ENCODE measurements around the gene SEC31A. TPM values are rescaled to one million over a fixed set of nuclear protein-coding genes. Genes with fewer than 3 reads are reported as not detected.

Gene SEC31A
- polyA plus RNA-seq, 1 of the 3 experiments (the other 2 are of a cell fraction), result 147 TPM

- H3K36me3 ChIP-seq (replicated peaks in 1 of 2; ENCODE audit: control insufficient read depth in 1 of 2, insufficient read depth in 2 of 2, low read length in 1 of 2), result no peaks in the 10 kb centered on the region
- H3K9ac ChIP-seq, result no peak overlapping the region
- ChIA-PET CTCF (no interaction called here), POLR2A (no interaction called here)
- H4K20me1 ChIP-seq (ENCODE audit: insufficient read depth), result no peaks in the 10 kb centered on the region
- DNase-seq, result no peak
- no peaks in the 10 kb centered on the region for H3K9me3 ChIP-seq
- peaks cover 7% of the 10 kb centered on the region for H3F3A ChIP-seq (replicated peaks; ENCODE audit: insufficient read depth)
- H3K4me3 ChIP-seq (ENCODE audit: low read depth in 2 of 2, low read length in 1 of 2), result no peak overlapping the region
- TF ChIP-seq GABPA (IDR thresholded peaks at IDR 0.05; ENCODE audit: low read depth), result no peak
- TF ChIP-seq USF2 (IDR thresholded peaks at IDR 0.05; ENCODE audit: borderline replicate concordance, low read depth, low read length), result no peak
- TF ChIP-seq FOSL2 (IDR thresholded peaks at IDR 0.05; ENCODE audit: borderline replicate concordance, low read depth), result no peak
- TF ChIP-seq ZBTB33 (IDR thresholded peaks at IDR 0.05; ENCODE audit: borderline replicate concordance, low read depth), result no peak
- no peaks in the 10 kb centered on the region for H3K27me3 ChIP-seq (ENCODE audit: insufficient read depth)
- H3K4me1 ChIP-seq (ENCODE audit: control insufficient read depth in 1 of 2, insufficient read depth in 2 of 2, low read depth in 1 of 2, low read length in 1 of 2), result peaks cover 0 to 6% of the 10 kb centered on the region in 2 experiments; a peak in 1 of 4 replicates
- no peaks in the 10 kb centered on the region for H3K79me2 ChIP-seq (ENCODE audit: insufficient read depth)
- H3K4me2 ChIP-seq, result no peak overlapping the region
- no peak overlapping the region for H2AFZ ChIP-seq (ENCODE audit: low read depth)
- H3K27ac ChIP-seq (ENCODE audit: low read depth in 2 of 2, low read length in 1 of 2), result no peak overlapping the region
- H3K9me2 ChIP-seq, result no peaks in the 10 kb centered on the region
These were observed 81.3 kb downstream of the SEC31A start for GRCh38 chr4:82809619-82810018.

GRCh38 chr4:82803746-82804145 is 87.2 kb downstream of the SEC31A start:
- H3K4me2 ChIP-seq, result no peak overlapping the region
- peaks cover 0 to 5% of the 10 kb centered on the region in 2 experiments; a peak in 1 of 4 replicates for H3K4me1 ChIP-seq (ENCODE audit: control insufficient read depth in 1 of 2, insufficient read depth in 2 of 2, low read depth in 1 of 2, low read length in 1 of 2)
- no peak overlapping the region for H2AFZ ChIP-seq (ENCODE audit: low read depth)
- no peaks in the 10 kb centered on the region for H3K36me3 ChIP-seq (replicated peaks in 1 of 2; ENCODE audit: control insufficient read depth in 1 of 2, insufficient read depth in 2 of 2, low read length in 1 of 2)
- ChIA-PET POLR2A (no interaction called here), CTCF (interaction anchor here (9.1 kb wide), 1 partner anchor 82 kb away, joined by 89 read pairs; no protein-coding TSS in a partner anchor)
- no peaks in the 10 kb centered on the region for H4K20me1 ChIP-seq (ENCODE audit: insufficient read depth)
- no peaks in the 10 kb centered on the region for H3K9me3 ChIP-seq
- H3K4me3 ChIP-seq (ENCODE audit: low read depth in 2 of 2, low read length in 1 of 2), result no peak overlapping the region
- 77% methylated on average over 4 of the region's 4 CpGs for WGBS (ENCODE audit: low lambda C conversion rate)
- H3F3A ChIP-seq (replicated peaks; ENCODE audit: insufficient read depth), result peaks cover 5% of the 10 kb centered on the region
- no peaks in the 10 kb centered on the region for H3K27me3 ChIP-seq (ENCODE audit: insufficient read depth)
- no peaks in the 10 kb centered on the region for H3K9me2 ChIP-seq
- no peak overlapping the region for H3K27ac ChIP-seq (ENCODE audit: low read depth in 2 of 2, low read length in 1 of 2)
- no peak for TF ChIP-seq GATA2 (CRISPR knock-in tag; IDR thresholded peaks at IDR 0.05)
- TF ChIP-seq FOSL2 (IDR thresholded peaks at IDR 0.05; ENCODE audit: borderline replicate concordance, low read depth), result no peak
- no peak for TF ChIP-seq CHD2 (IDR thresholded peaks at IDR 0.05; ENCODE audit: low read length, partially characterized antibody)
- TF ChIP-seq POLR2AphosphoS5 (IDR thresholded peaks at IDR 0.05; ENCODE audit: low read depth, low read length), result no peak
- TF ChIP-seq NRF1 (IDR thresholded peaks at IDR 0.05; ENCODE audit: low read depth, low read length), result no peak
- no peak for TF ChIP-seq RXRA (IDR thresholded peaks at IDR 0.05; ENCODE audit: borderline replicate concordance, low read depth)
- TF ChIP-seq EP300 (IDR thresholded peaks at IDR 0.05; ENCODE audit: borderline replicate concordance in 1 of 2, low read depth in 1 of 2, low read length in 1 of 2), result no peak
- no peak for TF ChIP-seq USF2 (IDR thresholded peaks at IDR 0.05; ENCODE audit: borderline replicate concordance, low read depth, low read length)
- TF ChIP-seq FOXM1 (IDR thresholded peaks at IDR 0.05; ENCODE audit: low read depth), result no peak
- H3K79me2 ChIP-seq (ENCODE audit: insufficient read depth), result peaks cover 3% of the 10 kb centered on the region; the same call in 1 of the 2 replicates
- H3K9ac ChIP-seq, result no peak overlapping the region
- DNase-seq, result no peak

Data from SK-N-SH (cell line).